Body of pancreas (tissue), 4 donors: Measurements from ENCODE around the gene ECT2L. TPM values are rescaled to one million over a fixed set of nuclear protein-coding genes. Genes with fewer than 3 reads are reported as not detected.

Source experiments
- ATAC-seq: fragments of 150-250 bp; one replicate; pipeline ENCODE4 v1.9.1; 2016
- DNase-seq, 4 donors: peaks; one replicate each; pipeline ENCODE4 v3.0.0-alpha.2; 2019
- H3K27ac ChIP-seq, 4 donors: fragments of 200-600 bp; sonication (generic); 1 replicate in 3 of 4; 2 replicates in 1 of 4; pipeline versions ENCODE4 v1.5.1 to v1.6.1; 2016 to 2019; ENCODE audit warnings: mild to moderate bottlenecking in 1 of 4, mixed read lengths in 1 of 4, moderate library complexity in 1 of 4
- H3K27me3 ChIP-seq, 2 donors: fragments of 200-600 bp; sonication (generic); one replicate each; pipeline ENCODE4 v1.6.0; 2016; ENCODE audit warnings: mild to moderate bottlenecking in 1 of 2
- H3K36me3 ChIP-seq, 2 donors: fragments of 200-600 bp; sonication (generic); replicated peaks in 1 of 2; 2 replicates each; pipeline ENCODE4 v1.5.1; 2016; ENCODE audit warnings: low read depth in 2 of 2; ENCODE audit not compliant: insufficient read depth in 1 of 2
- H3K4me1 ChIP-seq: fragments of 200-600 bp; sonication (generic); one replicate; pipeline ENCODE4 v1.6.0; 2016
- H3K4me3 ChIP-seq, 2 donors: fragments of 200-600 bp; sonication (generic); 1 replicate in 1 of 2; 2 replicates in 1 of 2; pipeline ENCODE4 v1.5.1; 2016 to 2019
- H3K9me3 ChIP-seq, 3 donors: fragments of 200-600 bp; sonication (generic); 1 replicate in 2 of 3; 2 replicates in 1 of 3; pipeline ENCODE4 v1.5.1; 2016
- POLR2A ChIP-seq, 3 donors: fragments of 450-650 bp; IDR thresholded peaks; one replicate each; pipeline ENCODE4 v1.6.1; 2016; ENCODE audit warnings: antibody characterized with exemption in 3 of 3, mild to moderate bottlenecking in 2 of 3
- WGBS, 2 donors: methylation state at CpG; one replicate each; pipeline ENCODE4 v1.1.5; 2017; 5-methylcytosine and 5-hydroxymethylcytosine counted together
- intact Hi-C: fragments of 100-400 bp; cut with DNase I; formaldehyde crosslinking; loops from one replicate; pipeline ENCODE4 v1.15.1; 2023
- total RNA-seq, 2 donors: library from RNA; depleted of rRNA; stranded (reverse); fragments of >200 nt; gene quantifications; one replicate each; pipeline ENCODE4 v1.1.0, GENCODE V29; 2016
- TF ChIP-seq, protein P1 (sequence below), 7 experiments: fragments of 450-650 bp in 4 of 7; fragments of 200-600 bp in 3 of 7; sonication (generic) in 3 of 7; IDR thresholded peaks; one replicate each; pipeline ENCODE4 v1.5.1; 2016 to 2019; ENCODE audit warnings: antibody characterized with exemption in 7 of 7

Gene ECT2L
- total RNA-seq, 2 donors from 2014 or later: not detected

DNA sequence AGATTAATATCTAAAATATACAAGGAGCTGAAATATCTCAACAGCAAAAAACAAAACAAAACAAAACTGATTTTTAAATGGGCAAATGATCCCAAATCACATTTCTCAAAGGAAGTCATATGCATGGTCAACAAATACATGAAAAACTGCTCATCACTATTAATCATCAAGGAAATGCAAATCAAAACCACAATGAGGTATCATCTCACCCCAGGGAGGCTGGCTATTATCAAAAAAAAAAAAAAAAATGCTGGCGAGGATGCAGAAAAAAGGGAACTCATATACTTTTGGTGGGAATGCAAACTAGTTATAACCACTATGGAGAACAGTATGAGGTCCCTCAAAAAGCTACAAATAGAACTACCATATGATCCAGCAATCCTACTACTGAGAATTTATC, 157.6 kb downstream of the ECT2L start:
- WGBS, 2 donors: 0 to 87% methylated on average over 1 of the region's 1 CpG
- intact Hi-C loops: no loop called here
- no peak for ATAC-seq

More for the DNA sequence above, 157.6 kb downstream of the ECT2L start:
- Histone ChIP-seq H3K27ac (no peak overlapping the region), H3K4me3 (no peak overlapping the region), H3K36me3 (no peaks in the 10 kb centered on the region), H3K27me3 (no peaks in the 10 kb centered on the region), H3K4me1 (peaks cover 25% of the 10 kb centered on the region), H3K9me3 (no peaks in the 10 kb centered on the region)
- TF ChIP-seq POLR2A (IDR thresholded peaks at IDR 0.05): no peak
- TF ChIP-seq, protein P1, sequence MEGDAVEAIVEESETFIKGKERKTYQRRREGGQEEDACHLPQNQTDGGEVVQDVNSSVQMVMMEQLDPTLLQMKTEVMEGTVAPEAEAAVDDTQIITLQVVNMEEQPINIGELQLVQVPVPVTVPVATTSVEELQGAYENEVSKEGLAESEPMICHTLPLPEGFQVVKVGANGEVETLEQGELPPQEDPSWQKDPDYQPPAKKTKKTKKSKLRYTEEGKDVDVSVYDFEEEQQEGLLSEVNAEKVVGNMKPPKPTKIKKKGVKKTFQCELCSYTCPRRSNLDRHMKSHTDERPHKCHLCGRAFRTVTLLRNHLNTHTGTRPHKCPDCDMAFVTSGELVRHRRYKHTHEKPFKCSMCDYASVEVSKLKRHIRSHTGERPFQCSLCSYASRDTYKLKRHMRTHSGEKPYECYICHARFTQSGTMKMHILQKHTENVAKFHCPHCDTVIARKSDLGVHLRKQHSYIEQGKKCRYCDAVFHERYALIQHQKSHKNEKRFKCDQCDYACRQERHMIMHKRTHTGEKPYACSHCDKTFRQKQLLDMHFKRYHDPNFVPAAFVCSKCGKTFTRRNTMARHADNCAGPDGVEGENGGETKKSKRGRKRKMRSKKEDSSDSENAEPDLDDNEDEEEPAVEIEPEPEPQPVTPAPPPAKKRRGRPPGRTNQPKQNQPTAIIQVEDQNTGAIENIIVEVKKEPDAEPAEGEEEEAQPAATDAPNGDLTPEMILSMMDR (IDR thresholded peaks at IDR 0.05): no peak
- no peak for DNase-seq

Other genes starting within 250 kb of the ECT2L start
- 10 to 100 TPM in 1 of 2 donors, 1 to 10 TPM in 1; 2.0 to 17.9 TPM for gene CCDC28A, start 22.3 kb upstream of the ECT2L start, total RNA-seq
- gene REPS1, start 192.2 kb downstream of the ECT2L start, total RNA-seq: 10 to 100 TPM; 19.5 to 29.0 TPM
- gene ABRACL, start 232.7 kb downstream of the ECT2L start, total RNA-seq: 10 to 100 TPM in 1 of 2 donors, 1 to 10 TPM in 1; 1.6 to 11.2 TPM